ENCODE data around the gene CMKLR1.

GRCh38 chr12:108311605-108312004 lies 27.5 kb downstream of the CMKLR1 start:
- TF ChIP-seq CTCF (IDR thresholded peaks at IDR 0.05; ENCODE audit: low read length) (no peak), EZH2phosphoT487 (IDR thresholded peaks at IDR 0.05; ENCODE audit: low read length) (no peak), EZH2 (optimal IDR thresholded peaks at IDR 0.05; ENCODE audit: low read depth, low read length) (no peak)

All from MM.1S (cell line).